SK-N-SH (cell line): ENCODE data around the gene GNAT1. TPM values are rescaled to one million over a fixed set of nuclear protein-coding genes. Genes with fewer than 3 reads are reported as not detected.

Experiments
- CTCF ChIA-PET: fragments of 300-600, 350-600 bp; formaldehyde crosslinking; extraction: SDS; loops from one replicate; lab custom pipeline; 2021; lab: Yijun Ruan, JAX
- POLR2A ChIA-PET: fragments of 350-600 bp; sonication (Branson Sonifier 250); formaldehyde crosslinking; extraction: SDS; loops from one replicate; lab custom pipeline; 2020; ENCODE audit warnings: antibody characterized with exemption, inconsistent platforms; lab: Yijun Ruan, JAX
- DNase-seq: peaks from one replicate; pipeline ENCODE4 v3.0.0; 2012
- H2AFZ ChIP-seq: fragments of 200-600 bp; sonication (generic); 2 replicates; pipeline ENCODE4 v1.8.1; 2016; ENCODE audit warnings: antibody characterized with exemption, mild to moderate bottlenecking, low read depth
- H3F3A ChIP-seq: fragments of 200-600 bp; sonication (generic); replicated peaks from 2 replicates; pipeline ENCODE3; 2016; ENCODE audit warnings: antibody characterized with exemption, mild to moderate bottlenecking; ENCODE audit not compliant: insufficient read depth
- H3K27ac ChIP-seq, 2 experiments: fragments of 200-500 bp in 1 of 2; fragments of 200-600 bp in 1 of 2; sonication (Bioruptor generic) in 1 of 2; sonication (generic), shearing (Covaris generic) in 1 of 2; 2 replicates each; pipeline versions ENCODE4 v1.5.1 to v1.6.1; 2014 to 2016; ENCODE audit warnings: low read depth in 2 of 2, inconsistent platforms in 1 of 2, low read length in 1 of 2, mild to moderate bottlenecking in 1 of 2, mixed read lengths in 1 of 2
- H3K27me3 ChIP-seq: fragments of 200-600 bp; sonication (generic), shearing (Covaris generic); 2 replicates; pipeline ENCODE4 v1.6.1; 2016; ENCODE audit warnings: mixed run types; ENCODE audit not compliant: insufficient read depth
- H3K36me3 ChIP-seq, 2 experiments: fragments of 200-500 bp in 1 of 2; fragments of 200-600 bp in 1 of 2; sonication (Bioruptor generic) in 1 of 2; sonication (generic) in 1 of 2; replicated peaks in 1 of 2; 2 replicates each; pipeline versions ENCODE3 to v1.5.1; 2014 to 2016; ENCODE audit warnings: low read length in 1 of 2, mild to moderate bottlenecking in 1 of 2; ENCODE audit not compliant: insufficient read depth in 2 of 2, control insufficient read depth in 1 of 2
- H3K4me1 ChIP-seq, 2 experiments: fragments of 200-500 bp in 1 of 2; fragments of 200-600 bp in 1 of 2; sonication (Bioruptor generic) in 1 of 2; sonication (generic), shearing (Covaris generic) in 1 of 2; 2 replicates each; pipeline versions ENCODE4 v1.5.1 to v1.6.1; 2014 to 2016; ENCODE audit warnings: low read depth in 1 of 2, low read length in 1 of 2, mixed run types in 1 of 2; ENCODE audit not compliant: insufficient read depth in 2 of 2, control insufficient read depth in 1 of 2
- H3K4me2 ChIP-seq: fragments of 200-600 bp; sonication (generic), shearing (Covaris generic); 2 replicates; pipeline ENCODE4 v1.6.1; 2017; ENCODE audit warnings: mixed run types
- H3K4me3 ChIP-seq, 2 experiments: fragments of 200-500 bp in 1 of 2; fragments of 200-600 bp in 1 of 2; sonication (Bioruptor generic) in 1 of 2; sonication (generic), shearing (Covaris generic) in 1 of 2; 2 replicates each; pipeline versions ENCODE4 v1.5.1 to v1.8.1; 2014 to 2016; ENCODE audit warnings: low read depth in 2 of 2, inconsistent platforms in 1 of 2, low read length in 1 of 2, mild to moderate bottlenecking in 1 of 2, mixed read lengths in 1 of 2, moderate library complexity in 1 of 2
- H3K79me2 ChIP-seq: fragments of 200-600 bp; sonication (generic); 2 replicates; pipeline ENCODE4 v1.8.1; 2017; ENCODE audit warnings: mild to moderate bottlenecking; ENCODE audit not compliant: insufficient read depth
- H3K9ac ChIP-seq: fragments of 200-600 bp; sonication (generic); 2 replicates; pipeline ENCODE4 v1.6.1; 2017; ENCODE audit warnings: mixed run types
- H3K9me2 ChIP-seq: fragments of 200-600 bp; sonication (generic); 2 replicates; pipeline ENCODE4 v1.6.1; 2017; ENCODE audit warnings: mixed run types
- H3K9me3 ChIP-seq: fragments of 200-600 bp; sonication (generic); 2 replicates; pipeline ENCODE4 v1.6.1; 2017; ENCODE audit warnings: mixed run types, mild to moderate bottlenecking, moderate library complexity
- H4K20me1 ChIP-seq: fragments of 200-600 bp; sonication (generic); 2 replicates; pipeline ENCODE4 v1.6.1; 2017; ENCODE audit warnings: mild to moderate bottlenecking, mixed run types; ENCODE audit not compliant: insufficient read depth
- ELF1 ChIP-seq: IDR thresholded peaks from 2 replicates; pipeline ENCODE4 v1.4.0; 2012
- EP300 ChIP-seq, 2 experiments: IDR thresholded peaks; 2 replicates each; pipeline versions ENCODE4 v1.4.0 to v1.6.1; 2012; ENCODE audit warnings: borderline replicate concordance in 1 of 2, low read depth in 1 of 2, low read length in 1 of 2
- EZH2phosphoT487 ChIP-seq: fragments of 200-600 bp; sonication (generic); IDR thresholded peaks from 2 replicates; pipeline ENCODE4 v1.6.1; 2017; ENCODE audit warnings: low read depth, mixed run types, mild to moderate bottlenecking, antibody characterized with exemption, moderate library complexity, borderline replicate concordance
- JUND ChIP-seq: IDR thresholded peaks from 2 replicates; pipeline ENCODE4 v1.4.0; 2012
- MAX ChIP-seq: IDR thresholded peaks from 2 replicates; pipeline ENCODE4 v1.4.0; 2012; ENCODE audit warnings: low read depth
- MEF2A ChIP-seq: IDR thresholded peaks from 2 replicates; pipeline ENCODE4 v1.4.0; 2012; ENCODE audit warnings: low read depth, borderline replicate concordance
- MXI1 ChIP-seq: IDR thresholded peaks from 2 replicates; pipeline ENCODE4 v1.6.1; 2012; ENCODE audit warnings: mild to moderate bottlenecking, low read depth, low read length, improper control_type of control experiment
- PBX3 ChIP-seq: IDR thresholded peaks from 2 replicates; pipeline ENCODE4; 2012
- REST ChIP-seq: IDR thresholded peaks from 2 replicates; pipeline ENCODE4 v1.6.1; 2012; ENCODE audit warnings: mild to moderate bottlenecking, low read depth, low read length, moderate library complexity
- RFX5 ChIP-seq: IDR thresholded peaks from 2 replicates; pipeline ENCODE4 v1.6.1; 2012; ENCODE audit warnings: mild to moderate bottlenecking, improper control_type of control experiment, low read length
- RXRA ChIP-seq: IDR thresholded peaks from 2 replicates; pipeline ENCODE4 v1.4.0; 2012; ENCODE audit warnings: low read depth, mild to moderate bottlenecking, borderline replicate concordance
- SIN3A ChIP-seq: IDR thresholded peaks from 2 replicates; pipeline ENCODE4 v1.6.1; 2012; ENCODE audit warnings: low read depth, mild to moderate bottlenecking, low read length, moderate library complexity, borderline replicate concordance
- TAF1 ChIP-seq: IDR thresholded peaks from 2 replicates; pipeline ENCODE4 v1.6.1; 2012; ENCODE audit warnings: low read depth, mild to moderate bottlenecking, low read length, moderate library complexity, borderline replicate concordance
- USF1 ChIP-seq: IDR thresholded peaks from 2 replicates; pipeline ENCODE4 v1.4.0; 2012; ENCODE audit warnings: low read depth, borderline replicate concordance
- YY1 ChIP-seq: IDR thresholded peaks from 2 replicates; pipeline ENCODE4 v1.4.0; 2012; ENCODE audit warnings: low read depth, mild to moderate bottlenecking
- ZBTB33 ChIP-seq: IDR thresholded peaks from 2 replicates; pipeline ENCODE4 v1.4.0; 2012; ENCODE audit warnings: low read depth, borderline replicate concordance
- WGBS: methylation state at CpG from one replicate; pipeline ENCODE4 v1.1.6; 2017; ENCODE audit warnings: low lambda C conversion rate; 5-methylcytosine and 5-hydroxymethylcytosine counted together
- polyA plus RNA-seq, 3 experiments: library from polyadenylated mRNA; depleted of rRNA; stranded (reverse); fragments of >200 nt; gene quantifications; 2 replicates each; pipeline ENCODE4 v1.2.3, GENCODE V29; 2012

The GNAT1 gene
- polyA plus RNA-seq, 1 of the 3 experiments (the other 2 are of a cell fraction), result not detected

GRCh38 chr3:50146316-50146901, 45.0 kb upstream of the GNAT1 start (continued):
- TF ChIP-seq EZH2phosphoT487 (no peak), REST (no peak), ELF1 (no peak), TAF1 (no peak), RFX5 (no peak), MEF2A (no peak)

- peaks cover 0 to 50% of the 10 kb centered on the region in 2 experiments; a peak in 2 of 4 replicates for H3K4me1 ChIP-seq
- ChIA-PET POLR2A (interaction anchor here (1.0 to 1.2 kb wide), 2 partner anchors 12 to 23 kb away, joined by 3 to 6 read pairs; no protein-coding TSS in a partner anchor), CTCF (interaction anchor here (0.7 to 1.8 kb wide), 3 partner anchors 26 to 46 kb away, joined by 3 to 7 read pairs (median 7); partner anchors contain the start of gene GNAT1)
- H3K4me2 ChIP-seq, result no peak overlapping the region
- H3K9me2 ChIP-seq, result no peaks in the 10 kb centered on the region
- H3K27me3 ChIP-seq, result no peaks in the 10 kb centered on the region
- TF ChIP-seq MAX, result no peak
- H3F3A ChIP-seq, result peaks cover 4% of the 10 kb centered on the region
- no peaks in the 10 kb centered on the region for H3K36me3 ChIP-seq
- no peaks in the 10 kb centered on the region for H3K79me2 ChIP-seq
- 89% methylated on average over 6 of the region's 7 CpGs for WGBS
- H3K4me3 ChIP-seq, result no peak overlapping the region
- DNase-seq, result no peak
- H3K27ac ChIP-seq, result peak overlapping the region in 1 of 2 experiments; percentile 91; a peak in 2 of 4 replicates
- no peak overlapping the region for H2AFZ ChIP-seq
- no peak overlapping the region for H3K9ac ChIP-seq
- H3K9me3 ChIP-seq, result no peaks in the 10 kb centered on the region
- H4K20me1 ChIP-seq, result no peaks in the 10 kb centered on the region
Measured at GRCh38 chr3:50147016-50147415, 44.4 kb upstream of the GNAT1 start.

- H3K4me2 ChIP-seq, result no peak overlapping the region
- WGBS, result 58% methylated on average over 2 of the region's 2 CpGs
- CTCF ChIA-PET, result interaction anchor here (0.7 to 1.8 kb wide), 10 partner anchors 8 to 99 kb away, joined by 3 to 14 read pairs (median 7); partner anchors contain the start of gene GNAT1
- DNase-seq, result peak; percentile 68
- no peaks in the 10 kb centered on the region for H3K9me3 ChIP-seq
- peaks cover 0 to 53% of the 10 kb centered on the region in 2 experiments; a peak in 2 of 4 replicates for H3K4me1 ChIP-seq
- H3K9me2 ChIP-seq, result no peaks in the 10 kb centered on the region
- H3K27me3 ChIP-seq, result no peaks in the 10 kb centered on the region
- H3K36me3 ChIP-seq, result no peaks in the 10 kb centered on the region
- H2AFZ ChIP-seq, result no peak overlapping the region
- H3K27ac ChIP-seq, result peak overlapping the region in 1 of 2 experiments; percentile 91; a peak in 2 of 4 replicates
- no peak overlapping the region for H3K9ac ChIP-seq
- H3K4me3 ChIP-seq, result no peak overlapping the region
- no peaks in the 10 kb centered on the region for H4K20me1 ChIP-seq
- H3F3A ChIP-seq, result peaks cover 4% of the 10 kb centered on the region
- H3K79me2 ChIP-seq, result no peaks in the 10 kb centered on the region
- POLR2A ChIA-PET, result interaction anchor here (0.8 to 1.4 kb wide), 4 partner anchors 11 to 190 kb away, joined by 3 to 8 read pairs (median 4); no protein-coding TSS in a partner anchor
- TF ChIP-seq RXRA, result no peak
- no peak for TF ChIP-seq EZH2phosphoT487
- no peak for TF ChIP-seq USF1
- peak in 1 of 2 experiments; percentile 41; a peak in 1 of 4 replicates for TF ChIP-seq EP300 (IDR thresholded peaks at IDR 0.05; ENCODE audit: borderline replicate concordance in 1 of 2, low read depth in 1 of 2, low read length in 1 of 2)
- no peak for TF ChIP-seq YY1
- TF ChIP-seq JUND, result no peak
- TF ChIP-seq MXI1, result peak; percentile 70; the same call in 1 of the 2 replicates
- no peak for TF ChIP-seq SIN3A
- no peak for TF ChIP-seq ZBTB33
- TF ChIP-seq PBX3, result no peak
- no peak for TF ChIP-seq RFX5
Measured at GRCh38 chr3:50147447-50147846, 44.0 kb upstream of the GNAT1 start.
